ENCODE data around the gene RNF38.

GRCh38 chr9:36415822-36416525 is 15.9 kb upstream of the RNF38 start:
- no peak for TF ChIP-seq POLR2AphosphoS5 (IDR thresholded peaks at IDR 0.05)
- TF ChIP-seq POLR2A (IDR thresholded peaks at IDR 0.05) = no peak
- no peak for TF ChIP-seq CTCF (IDR thresholded peaks at IDR 0.05)
